Hematopoietic multipotent progenitor cell treated with erythropoietin and hydrocortisone succinate and interleukin-3 and kit ligand, for 8 days (in vitro differentiated cells): ENCODE data around the gene UBIAD1.

ENCODE experiments used
- DNase-seq: peaks from one replicate; pipeline ENCODE4 v3.0.0-alpha.2; 2015

Gene UBIAD1

GRCh38 chr1:11311816-11312755, 39.1 kb downstream of the UBIAD1 start:
- DNase-seq = no peak

GRCh38 chr1:11314959-11315358, 42.0 kb downstream of the UBIAD1 start:
- no peak for DNase-seq

GRCh38 chr1:11316701-11317100, 43.7 kb downstream of the UBIAD1 start:
- no peak for DNase-seq

DNA sequence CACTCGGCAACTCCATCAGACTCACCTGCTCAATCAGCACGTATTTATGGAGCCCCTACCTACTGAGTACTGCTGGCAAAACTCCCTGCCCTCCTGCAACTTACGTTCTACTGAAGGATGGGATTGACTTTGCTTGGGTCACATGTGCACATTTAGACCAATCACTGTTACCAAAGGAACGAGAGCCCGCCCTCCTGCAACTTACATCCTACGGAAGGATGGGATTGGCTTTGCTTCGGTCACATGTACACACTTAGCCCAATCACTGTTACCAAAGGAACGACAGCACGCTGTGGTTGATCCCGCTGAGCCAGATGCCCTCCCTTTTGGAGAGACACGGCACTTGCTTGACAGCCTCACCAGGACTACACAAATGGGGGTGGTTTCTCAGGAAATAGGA, 46.0 kb downstream of the UBIAD1 start:
- DNase-seq = no peak

GRCh38 chr1:11320153-11320936, 47.3 kb downstream of the UBIAD1 start:
- DNase-seq = peak; percentile 10

- DNase-seq = no peak
Measured at GRCh38 chr1:11321656-11322491, 48.9 kb downstream of the UBIAD1 start.

- no peak for DNase-seq
Measured at GRCh38 chr1:11324567-11325165, 51.7 kb downstream of the UBIAD1 start.

GRCh38 chr1:11326070-11326469, 53.1 kb downstream of the UBIAD1 start:
- no peak for DNase-seq

DNA sequence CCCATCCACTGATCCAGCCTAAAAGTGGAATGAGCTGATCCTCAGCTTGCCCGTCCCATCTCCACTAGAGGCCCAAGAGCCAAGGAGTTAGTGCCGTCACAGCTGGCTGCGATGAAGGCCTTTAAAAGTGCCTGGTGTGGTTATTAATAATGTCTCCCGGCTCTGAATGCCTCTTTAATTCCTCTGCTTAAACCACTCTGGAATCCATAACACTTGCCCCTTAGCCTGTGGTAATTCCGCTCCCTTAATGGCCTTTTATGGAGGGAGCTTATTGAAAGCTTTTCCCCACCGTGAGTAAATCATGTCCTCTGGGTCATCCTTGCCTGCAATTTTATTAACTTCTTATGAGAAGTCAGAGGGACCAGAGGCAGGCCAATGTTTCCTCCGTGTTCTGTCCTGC, 55.4 kb downstream of the UBIAD1 start:
- no peak for DNase-seq

DNA sequence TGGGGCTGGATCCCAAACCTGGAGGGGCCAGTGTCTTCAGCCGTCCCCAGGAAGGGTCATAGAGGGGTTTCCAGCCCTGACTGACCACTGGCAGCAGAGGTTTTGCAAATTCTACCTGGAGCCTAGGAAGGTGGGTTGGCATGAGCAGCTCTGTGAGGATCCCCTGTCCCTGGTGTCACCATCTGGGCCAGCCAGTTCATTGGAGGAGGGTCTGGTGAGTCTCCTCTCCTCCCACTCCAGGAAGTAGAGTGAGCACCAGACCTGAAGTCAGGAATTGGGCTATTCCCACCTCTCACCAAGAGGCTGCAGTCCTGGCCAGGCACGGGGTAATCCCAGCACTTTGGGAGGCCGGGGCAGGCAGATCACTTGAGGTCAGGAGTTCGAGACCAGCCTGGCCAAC, 57.4 kb downstream of the UBIAD1 start:
- no peak for DNase-seq

GRCh38 chr1:11331036-11331944, 58.3 kb downstream of the UBIAD1 start:
- DNase-seq = no peak

DNA sequence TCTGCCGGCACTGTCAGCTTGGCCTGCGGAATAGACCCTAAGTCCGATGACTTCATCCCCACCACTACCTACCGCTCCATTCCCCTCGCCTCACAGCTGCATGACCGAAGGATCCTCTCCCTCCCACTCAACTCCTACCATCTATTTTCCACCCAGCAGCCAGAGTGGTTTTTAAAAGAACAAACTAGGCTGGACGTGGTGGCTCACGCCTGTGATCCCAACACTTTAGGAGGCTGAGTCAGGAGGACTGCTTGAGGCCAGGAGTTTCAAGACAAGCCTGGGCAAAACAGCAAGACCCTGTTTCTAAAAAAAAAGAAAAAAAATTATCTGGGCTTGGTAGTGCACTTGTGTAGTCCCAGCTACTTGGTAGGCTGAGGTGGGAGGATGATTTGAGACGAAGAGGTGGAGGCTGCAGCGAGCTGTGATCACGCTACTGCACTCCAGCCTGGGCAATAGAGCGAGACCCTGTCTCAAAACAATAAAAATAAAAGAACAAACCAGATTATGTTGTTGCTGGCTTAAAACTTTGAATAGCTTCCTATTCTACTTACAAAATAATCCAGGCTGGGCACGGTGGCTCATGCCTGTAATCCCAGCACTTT, 59.0 kb downstream of the UBIAD1 start:
- DNase-seq = no peak

GRCh38 chr1:11333631-11334030, 60.6 kb downstream of the UBIAD1 start:
- DNase-seq = no peak

DNA sequence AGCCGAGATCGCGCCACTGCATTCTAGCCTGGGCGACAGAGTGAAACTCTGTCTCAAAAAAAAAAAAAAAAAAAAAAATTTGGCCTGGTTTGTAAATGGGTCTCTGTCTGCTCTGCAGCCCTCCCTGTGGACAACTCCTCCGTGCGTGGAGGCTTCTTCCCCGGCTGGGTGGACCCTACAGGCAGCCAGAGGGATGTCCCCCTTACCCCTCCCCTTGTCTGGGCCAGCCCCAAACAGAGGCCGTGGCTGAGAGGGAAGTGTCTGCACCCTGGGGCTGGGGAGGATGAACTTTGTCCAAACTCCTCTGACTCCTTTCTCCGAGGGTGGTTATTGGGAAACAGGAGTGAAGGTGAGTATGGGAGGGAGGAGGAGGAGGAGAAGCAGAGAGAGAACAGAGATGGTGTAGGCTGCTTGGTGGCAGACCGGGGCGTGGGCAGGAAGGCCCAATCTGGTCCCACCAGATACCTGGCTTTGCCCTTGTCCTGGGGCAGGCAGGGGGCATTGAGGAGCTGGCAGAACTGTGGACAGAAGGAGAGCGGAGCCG, 61.3 kb downstream of the UBIAD1 start:
- DNase-seq = no peak

GRCh38 chr1:11334821-11335220, 61.8 kb downstream of the UBIAD1 start:
- DNase-seq = no peak

GRCh38 chr1:11335417-11336056, 62.5 kb downstream of the UBIAD1 start:
- no peak for DNase-seq

GRCh38 chr1:11337580-11338073, 64.6 kb downstream of the UBIAD1 start:
- peak; percentile 60 for DNase-seq
